Caki2 (cell line): ENCODE results near the gene CORO1C. TPM values are rescaled to one million over a fixed set of nuclear protein-coding genes. Genes with fewer than 3 reads are reported as not detected.

Experiments
- DNase-seq: peaks from one replicate; pipeline ENCODE4 v3.0.0-alpha.2; 2015; ENCODE audit warnings: low read depth
- in situ Hi-C: cut with HindIII; loops from 2 replicates; pipeline ENCODE4 v1.10.0; 2016; ENCODE audit warnings: low sequenced_read_pairs, low pct_unique_long_range_greater_than_20kb, mixed read lengths
- total RNA-seq: library from RNA; depleted of rRNA; stranded (reverse); fragments of >200 nt; shearing (Covaris generic); gene quantifications from 2 replicates; pipeline ENCODE4 v1.2.3, GENCODE V29; 2014; ENCODE audit warnings: low replicate concordance

CORO1C gene
- total RNA-seq, 1 experiment from 2014 or later, result 89.9 TPM

DNA sequence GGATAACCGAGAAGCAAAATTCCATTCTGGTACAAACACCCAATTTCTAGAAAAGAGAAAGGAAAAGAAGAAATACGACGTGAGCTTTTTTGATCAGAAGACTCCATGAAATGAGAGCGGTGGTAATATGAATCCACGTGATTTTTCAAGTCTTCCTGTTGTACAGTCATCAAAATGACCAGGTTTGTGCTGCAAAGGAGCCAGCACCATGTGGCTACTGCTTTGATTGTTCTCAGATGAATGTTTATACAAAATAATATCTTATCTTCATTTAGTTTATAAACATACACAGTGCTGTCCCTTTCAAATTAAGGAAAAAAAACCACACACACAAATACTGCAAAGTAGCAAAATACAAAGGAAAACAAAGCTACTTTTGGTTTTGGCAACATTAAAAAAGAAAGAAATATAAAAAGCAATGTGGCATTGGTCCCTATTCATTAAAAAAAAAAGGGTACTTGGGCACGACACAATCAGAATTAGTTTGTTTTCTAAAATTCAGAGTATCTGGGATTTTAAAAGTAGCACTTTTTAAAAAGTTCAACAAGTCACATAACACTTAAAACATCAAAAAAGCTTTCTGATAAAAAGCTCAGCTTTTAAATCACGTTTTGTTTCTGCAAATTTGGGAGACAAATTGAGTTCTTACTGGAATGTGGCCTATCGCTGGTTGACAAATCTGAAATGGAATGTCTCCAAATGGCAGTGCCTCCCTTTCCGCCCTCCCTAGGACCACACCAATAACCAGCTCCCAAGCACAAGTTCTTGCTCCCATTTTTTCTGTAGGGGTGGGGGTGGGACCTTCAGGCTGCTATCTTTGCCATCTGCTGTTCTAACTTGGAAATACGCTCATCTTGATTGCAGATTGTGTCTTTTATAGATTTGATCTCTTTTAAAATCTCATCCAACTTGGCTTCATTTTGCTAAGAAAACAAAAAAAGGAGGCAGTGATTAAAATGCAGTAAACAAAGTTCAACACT lies 84.4 kb downstream of the CORO1C start:
- in situ Hi-C loops, result no loop called here
- DNase-seq, result no peak

DNA sequence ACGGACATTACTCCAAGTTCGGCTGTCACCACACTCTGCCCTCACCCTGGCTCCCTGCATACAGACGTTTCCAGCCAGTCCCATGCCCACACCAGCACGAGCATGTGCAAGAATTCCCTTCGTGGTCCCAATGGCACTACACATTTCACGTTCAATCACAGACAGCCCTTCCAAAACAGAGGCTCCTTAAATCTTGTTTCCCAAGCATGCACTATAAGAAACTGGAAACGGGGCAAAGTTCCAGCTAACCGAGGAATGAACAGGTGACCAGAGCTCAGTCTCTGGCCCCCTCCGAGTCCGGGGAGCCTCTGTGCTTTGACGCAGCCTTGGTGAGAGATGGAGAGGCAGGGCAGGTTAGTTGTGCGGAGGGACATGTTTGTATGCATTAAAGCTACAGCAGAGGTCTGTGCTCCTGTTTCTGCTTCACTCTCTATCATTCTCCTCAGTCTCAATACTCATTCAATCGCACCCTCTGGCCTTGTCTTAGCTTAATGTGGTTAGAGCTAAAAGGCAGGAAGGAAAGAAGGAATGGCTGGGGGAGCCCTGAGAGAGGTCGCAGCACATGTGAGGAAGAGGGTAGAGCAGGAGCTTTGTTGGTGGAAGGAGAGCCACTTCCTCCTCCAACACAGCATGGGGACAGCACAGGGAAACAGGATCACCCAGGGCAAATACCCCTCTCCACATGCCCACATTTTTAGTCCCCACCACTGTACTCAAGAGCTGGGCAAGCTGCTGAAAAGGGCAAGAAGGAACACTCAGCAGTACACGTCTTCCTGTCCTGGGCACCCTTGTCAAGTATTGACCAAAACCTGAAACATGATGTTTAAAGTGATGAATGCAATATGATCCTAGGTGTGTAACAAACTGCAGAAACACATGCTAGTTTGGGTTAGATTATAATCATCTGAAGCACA lies 85.4 kb downstream of the CORO1C start:
- in situ Hi-C loops, result no loop called here
- DNase-seq, result no peak

DNA sequence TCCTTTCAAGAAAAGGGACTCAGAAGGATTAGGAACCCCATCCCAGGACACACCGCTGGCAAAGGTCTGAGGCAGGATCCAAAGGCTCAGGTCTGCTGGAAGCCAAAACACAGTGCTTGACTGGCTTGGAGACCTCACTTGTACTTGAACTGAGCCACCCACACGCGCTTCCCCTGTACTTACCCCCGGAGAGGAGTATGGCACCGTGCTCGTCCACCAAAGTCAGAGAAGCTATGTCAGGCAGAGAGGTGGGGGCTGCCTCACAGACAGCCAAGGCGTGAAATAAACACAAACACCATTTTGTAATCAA lies 86.6 kb downstream of the CORO1C start:
- in situ Hi-C loops, result no loop called here
- no peak for DNase-seq

DNA sequence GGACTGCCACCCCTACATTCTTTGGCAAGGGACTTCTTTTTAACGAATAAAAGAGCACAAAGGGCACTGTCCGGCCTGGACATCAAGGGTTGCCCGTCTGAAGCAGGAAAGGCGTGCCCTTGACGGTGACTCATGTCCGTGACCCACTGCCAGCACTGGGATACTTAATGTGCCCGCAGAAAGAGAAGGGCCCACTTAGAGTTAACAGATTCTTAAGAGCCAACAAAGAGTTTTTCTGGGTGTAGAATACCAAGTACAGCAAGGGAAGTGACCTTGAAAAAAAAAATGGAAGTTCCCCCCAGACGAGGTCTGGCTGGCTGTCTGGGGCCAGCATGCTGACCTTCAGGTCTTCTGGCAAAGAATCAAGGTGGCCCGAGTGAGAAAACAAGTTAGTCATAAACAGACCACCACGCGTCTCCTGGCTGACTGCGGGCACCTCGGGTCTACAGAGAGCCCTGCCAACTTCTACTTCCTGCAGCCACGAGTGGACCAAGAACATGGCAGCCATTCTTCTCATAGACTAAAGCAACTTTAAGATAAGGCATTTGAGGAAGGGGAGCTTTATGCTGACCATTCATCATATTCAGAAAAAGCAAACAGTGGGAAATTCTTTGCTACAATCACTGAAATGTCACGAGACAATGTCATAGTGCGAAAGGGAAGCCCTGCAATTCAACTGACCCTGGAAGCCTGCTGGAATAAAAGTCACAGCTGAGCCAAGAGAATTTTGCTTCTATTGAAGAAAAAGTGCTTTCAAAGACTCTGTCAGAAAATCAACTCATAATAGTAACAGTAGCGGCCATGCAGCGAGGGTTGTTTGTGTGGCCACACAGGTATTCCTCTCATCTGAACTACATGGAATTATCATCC lies 87.1 kb downstream of the CORO1C start:
- in situ Hi-C loops, result no loop called here
- DNase-seq, result peak; percentile 67

DNA sequence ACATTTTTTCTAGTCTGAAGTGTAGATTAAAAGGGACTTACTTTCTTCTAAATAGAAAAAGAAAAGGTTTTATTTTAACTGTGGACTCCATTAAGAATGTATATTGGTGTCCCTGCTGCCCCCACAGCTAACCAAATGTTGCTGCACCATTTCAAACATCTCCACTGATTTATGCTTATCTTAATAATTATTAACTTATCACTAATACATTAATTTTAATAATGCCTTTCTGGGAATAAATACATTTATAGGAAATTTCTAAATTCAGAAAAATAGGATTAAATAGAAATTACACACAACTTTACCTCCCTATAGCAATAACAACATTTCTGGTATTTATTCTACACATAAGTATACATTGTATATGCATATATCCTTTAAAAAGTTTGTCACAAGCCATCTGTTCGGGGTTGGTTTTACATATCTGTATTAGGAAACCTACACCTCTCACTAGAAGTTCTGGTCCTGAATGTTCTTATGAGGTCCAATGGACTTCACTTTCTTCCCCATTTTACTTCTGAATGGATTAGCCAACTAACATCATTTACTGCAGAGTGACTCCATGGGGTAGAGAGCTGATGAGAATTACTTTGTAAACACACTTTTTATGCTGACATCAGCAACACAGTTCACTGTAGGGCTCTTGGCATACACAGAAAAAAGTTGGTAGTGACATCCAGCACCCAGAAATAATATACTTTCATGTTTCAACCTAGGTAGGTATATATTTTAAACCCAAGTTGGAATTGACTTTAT lies 88.2 kb downstream of the CORO1C start:
- in situ Hi-C loops, result no loop called here
- no peak for DNase-seq

DNA sequence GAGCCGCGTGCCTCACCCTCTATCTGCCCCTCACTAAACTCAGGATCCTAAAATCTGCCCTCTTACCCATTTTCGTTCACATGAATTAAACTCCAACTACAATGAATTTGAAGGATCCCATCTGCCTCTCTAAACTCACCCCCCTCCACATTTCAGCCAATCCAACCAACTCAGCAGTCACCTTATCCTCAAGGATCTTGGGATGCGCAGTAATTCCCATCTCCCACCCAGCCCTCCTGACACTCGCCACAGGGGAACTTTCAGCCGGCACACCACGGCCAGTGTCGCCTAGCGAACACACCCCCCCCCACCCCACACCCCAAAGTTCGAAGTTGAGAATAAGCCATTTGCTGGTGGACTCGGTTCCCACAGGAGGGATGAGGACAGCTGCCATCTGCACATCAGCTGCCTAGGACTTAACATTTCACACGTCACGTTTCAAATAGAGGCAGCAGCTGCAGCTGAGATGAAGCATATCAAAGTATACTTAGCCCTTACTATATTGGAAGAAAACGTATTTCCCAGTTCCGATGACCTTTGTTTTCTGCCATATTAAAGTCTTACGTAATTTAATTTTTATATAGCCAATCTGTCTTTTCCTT lies 88.9 kb downstream of the CORO1C start:
- in situ Hi-C loops, result no loop called here
- no peak for DNase-seq

DNA sequence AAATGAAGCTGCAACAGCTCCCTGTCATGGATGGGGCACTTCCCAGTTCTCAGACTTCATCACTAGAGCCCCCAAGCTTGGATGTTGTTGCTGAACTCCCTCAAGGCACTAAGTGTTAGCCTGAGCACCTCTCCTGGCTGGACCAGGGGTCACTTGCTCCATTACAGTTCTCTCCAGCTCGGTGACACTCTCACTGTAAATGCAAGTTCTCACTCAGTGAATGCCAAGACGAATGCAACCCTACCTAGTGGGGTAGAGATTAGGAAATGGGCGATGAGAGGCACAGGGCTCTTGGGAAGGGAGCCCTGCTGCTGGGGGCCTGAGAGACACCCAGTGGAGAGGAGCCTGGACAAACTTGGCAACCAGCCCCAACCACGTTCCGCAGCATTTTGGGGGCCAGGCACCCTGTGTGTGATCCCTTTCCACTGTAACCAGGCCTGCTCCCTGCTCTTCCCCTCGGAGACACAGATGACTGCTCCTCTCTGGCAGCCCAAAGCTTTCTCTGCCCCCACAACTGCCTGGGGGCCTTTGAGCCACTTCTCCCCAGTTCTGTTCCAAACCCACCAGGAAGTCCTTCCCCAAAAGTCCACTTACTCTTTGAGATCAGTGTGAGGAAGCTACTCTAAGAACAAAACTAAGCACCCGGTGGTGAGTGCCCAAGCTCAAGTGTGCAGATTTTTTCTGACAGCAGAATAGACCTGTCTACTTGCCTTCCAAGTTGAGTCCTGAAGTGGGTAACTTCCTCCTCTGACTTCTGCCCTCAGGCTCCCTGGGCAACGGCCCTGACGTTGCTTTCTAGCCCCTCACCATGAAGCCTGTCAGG lies 89.7 kb downstream of the CORO1C start:
- in situ Hi-C loops, result no loop called here
- DNase-seq, result no peak

DNA sequence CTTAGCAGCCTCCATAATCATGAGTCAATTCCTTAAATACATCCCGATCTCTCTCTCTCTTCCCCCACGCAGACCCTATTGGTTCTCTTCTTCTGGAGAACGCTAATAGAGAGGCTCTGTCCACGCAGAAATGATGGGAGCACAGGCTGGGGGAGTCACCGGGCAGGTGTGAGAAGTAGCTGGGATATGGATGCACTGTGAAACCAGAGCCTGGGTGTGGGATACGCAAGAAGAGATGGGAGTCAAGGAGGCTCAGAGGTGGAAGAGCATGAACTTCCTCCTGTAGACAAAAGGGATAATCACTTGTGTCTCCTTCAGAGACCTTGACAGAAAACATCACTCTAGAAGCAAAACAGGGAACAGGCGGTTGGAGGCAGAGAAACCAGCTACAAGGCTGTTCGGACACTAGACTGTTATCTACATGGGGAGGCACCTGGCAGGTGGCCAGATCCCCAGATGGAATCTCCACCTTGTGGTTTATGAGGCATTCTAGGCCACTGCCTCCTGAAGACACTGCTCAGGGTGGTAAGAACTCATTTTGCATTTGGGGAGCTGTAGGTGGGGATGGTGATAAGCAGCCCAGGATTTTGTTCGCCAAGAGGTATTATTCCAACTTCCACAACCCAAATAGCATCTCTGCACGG lies 90.4 kb downstream of the CORO1C start:
- in situ Hi-C loops, result no loop called here
- no peak for DNase-seq

DNA sequence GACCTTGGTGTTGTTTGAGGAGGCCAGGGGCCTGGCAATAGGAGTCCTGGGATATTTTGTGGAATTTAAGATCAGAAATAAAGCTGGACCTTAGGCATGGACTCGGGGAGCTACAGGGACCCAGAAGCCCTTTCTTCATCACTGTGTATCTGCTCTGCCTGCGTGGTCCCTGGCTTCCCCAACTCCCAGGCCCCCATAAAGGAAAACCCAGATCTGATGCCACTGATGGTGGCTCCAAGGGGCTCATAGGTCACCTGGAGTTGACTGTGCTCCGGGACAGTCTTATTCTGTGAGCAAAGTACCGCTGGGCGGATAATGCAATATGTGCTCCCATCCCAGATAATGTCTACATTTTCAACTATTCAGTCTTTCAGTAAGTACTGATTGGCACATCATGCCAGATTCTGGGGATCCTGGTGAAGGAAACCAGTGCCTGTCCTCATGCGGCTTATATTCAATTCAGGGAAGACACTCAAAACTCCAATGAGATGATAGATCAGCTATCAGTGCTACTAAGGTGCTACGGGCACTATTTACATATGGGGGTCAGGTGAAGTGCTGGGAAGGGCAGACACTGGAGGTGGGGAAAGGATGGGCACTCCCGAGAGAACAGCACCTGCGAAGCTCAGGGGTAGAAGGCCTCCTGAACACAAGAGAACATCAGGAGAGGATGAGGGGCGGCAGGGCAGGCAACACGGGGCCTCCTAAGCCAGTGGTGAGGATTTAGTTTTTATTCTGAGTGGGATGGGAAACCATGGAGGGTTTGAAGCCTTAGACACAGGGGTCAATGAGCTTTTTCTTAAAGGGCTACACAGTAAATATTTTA lies 92.1 kb downstream of the CORO1C start:
- in situ Hi-C loops, result no loop called here
- no peak for DNase-seq

DNA sequence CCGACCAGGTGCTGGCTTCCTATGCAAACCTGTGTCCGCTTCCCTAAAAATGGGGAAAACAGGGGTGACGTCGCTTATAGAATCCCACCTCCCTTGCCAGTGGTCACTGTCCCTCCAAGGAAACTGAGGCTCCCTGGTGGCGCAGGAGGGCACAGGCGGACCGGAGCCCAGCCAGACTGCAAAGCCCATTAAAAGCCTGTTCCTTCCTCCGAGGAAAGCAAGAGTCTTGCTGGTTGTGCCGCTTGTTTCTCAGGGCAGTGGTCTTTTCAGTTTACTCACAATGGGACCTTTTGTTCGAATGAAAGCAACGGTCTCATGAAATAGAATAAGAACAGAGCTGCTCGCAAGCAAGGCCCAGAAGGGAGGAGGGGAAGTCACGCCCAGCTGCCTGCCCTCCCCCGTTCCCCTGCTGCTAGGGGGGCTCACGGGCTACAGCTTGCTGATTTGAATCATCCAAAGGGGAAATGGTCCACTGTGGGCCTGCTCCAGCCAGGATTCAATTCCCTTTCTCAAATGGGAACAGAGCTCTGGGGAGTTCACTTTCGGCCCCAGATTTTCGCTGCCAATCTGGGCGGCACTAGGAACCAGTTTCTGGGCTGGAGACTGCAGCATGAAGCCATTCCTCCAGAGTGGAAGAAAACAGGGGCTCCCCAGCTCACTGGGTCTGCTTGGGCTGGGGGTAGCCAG lies 93.0 kb downstream of the CORO1C start:
- DNase-seq, result no peak
- in situ Hi-C loops, result no loop called here

DNA sequence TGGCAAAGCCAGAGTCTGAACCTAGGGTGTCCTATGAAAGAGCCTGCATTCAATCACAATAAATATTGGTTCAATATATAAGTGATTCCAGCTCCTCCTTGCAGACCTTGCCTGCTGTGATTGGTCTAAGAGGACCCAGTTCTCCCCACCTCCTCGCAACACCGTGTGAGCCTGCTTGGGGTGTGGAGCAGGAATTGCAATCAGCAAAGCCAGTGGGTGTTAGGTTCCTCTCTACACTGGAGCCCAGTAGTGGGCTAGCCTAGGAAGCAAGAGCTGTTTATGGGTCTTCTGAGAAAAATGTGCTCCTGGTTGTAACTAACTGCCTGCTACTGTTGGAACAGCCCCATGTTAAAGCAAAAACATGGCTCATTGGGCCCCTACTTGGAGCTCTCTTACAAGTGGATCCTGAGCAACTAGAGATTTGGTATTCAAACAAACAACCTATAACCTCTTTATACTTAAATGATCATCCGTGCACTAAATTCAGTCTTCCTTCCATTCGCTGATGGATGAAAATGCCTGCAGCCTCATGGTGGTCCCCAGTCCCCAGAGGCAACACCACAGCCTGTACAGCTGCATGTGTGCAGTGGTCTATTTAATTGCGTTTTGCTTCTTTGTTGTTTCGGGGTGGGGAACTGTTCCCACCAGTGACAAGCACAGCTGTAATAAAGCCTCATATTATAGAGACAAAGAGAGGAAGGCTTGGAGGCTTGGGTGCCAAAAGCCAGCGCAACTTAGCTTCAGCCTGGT lies 93.9 kb downstream of the CORO1C start:
- in situ Hi-C loops, result no loop called here
- DNase-seq, result no peak

DNA sequence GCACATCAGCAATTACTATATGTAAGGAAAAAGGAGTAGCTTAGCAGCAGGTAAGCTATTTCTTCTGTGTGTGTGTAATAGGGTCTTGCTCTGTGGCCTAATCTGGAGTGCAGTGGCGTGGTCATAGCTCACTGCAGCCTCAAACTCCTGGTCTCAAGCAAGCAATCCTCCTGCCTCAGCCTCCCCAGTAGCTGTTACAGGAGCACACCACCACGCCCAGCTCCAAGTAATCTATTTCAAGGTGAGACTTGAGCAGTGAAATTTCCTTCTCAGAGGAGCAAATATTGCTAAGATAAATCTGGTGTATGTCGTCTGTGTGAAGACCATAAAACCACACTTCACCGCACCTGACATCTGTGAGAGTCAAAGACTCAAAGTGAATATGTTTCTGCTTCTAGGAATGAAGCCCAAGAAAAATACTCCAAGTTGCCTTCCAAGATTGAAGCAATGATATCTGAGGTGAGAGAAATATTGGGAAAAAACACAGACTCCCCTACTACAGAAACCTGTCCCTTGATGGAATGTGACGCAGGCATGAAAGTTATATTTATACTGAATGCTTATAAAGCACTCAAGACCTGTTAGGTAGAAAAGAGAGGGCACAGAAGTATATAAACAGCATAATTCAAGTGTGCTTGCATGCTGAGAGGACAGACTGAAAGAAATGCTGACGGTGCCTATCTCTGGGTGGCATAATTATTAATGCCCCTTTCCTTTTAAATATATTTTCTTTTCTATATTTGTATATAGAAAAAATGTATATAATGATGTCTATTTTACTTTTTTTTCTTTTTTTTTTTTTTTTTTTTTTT lies 95.1 kb downstream of the CORO1C start:
- no peak for DNase-seq
- in situ Hi-C loops, result no loop called here

DNA sequence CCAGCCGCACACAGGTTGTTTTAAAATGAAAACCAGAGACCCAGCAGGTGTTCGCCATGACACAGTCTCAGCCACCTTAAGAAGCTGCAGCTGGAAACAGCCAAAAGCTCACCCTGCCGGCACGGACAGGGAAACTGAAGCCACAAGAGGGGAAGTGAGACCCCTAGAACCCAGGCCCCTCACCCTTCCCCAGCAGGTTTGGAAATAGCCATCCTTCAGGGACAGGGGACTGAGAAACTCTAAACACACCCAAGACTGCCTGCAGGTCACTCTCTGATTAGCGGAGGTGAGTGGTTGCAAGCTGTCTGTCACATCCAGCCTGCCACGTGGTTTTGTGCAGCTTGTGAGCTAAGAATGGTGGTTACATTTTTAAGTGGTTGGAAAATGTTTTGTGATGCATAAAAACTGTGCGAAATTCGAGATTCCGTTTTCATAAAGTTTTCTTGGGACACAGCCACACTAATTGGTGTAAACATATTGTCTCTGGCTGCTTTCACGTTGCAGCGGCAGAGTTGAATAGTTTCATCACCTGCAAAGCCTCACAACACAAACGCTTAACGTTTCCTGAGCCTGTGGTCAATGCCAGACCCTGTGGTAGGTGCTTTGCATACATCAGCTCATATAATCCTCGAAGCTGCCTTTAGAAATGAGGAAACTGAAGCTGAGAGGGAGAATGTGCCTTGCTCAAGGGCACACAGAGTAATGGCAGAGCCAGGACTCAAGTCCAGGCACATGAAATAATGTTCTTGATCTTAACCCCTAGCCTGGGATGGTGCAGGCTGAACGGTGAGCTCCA lies 95.9 kb downstream of the CORO1C start:
- DNase-seq, result no peak
- in situ Hi-C loops, result no loop called here
